HFFc6 (cell line): ENCODE data around the gene HGFAC. TPM values are rescaled to one million over a fixed set of nuclear protein-coding genes. Genes with fewer than 3 reads are reported as not detected.

Source experiments
- DNase-seq: peaks from one replicate; pipeline ENCODE4 v3.0.0-alpha.2; 2018
- H3K27ac Mint-ChIP-seq: 2 replicates; pipeline ENCODE4 v1.8.0; 2020; ENCODE audit warnings: mild to moderate bottlenecking, mixed read lengths
- H3K27me3 Mint-ChIP-seq: 2 replicates; pipeline ENCODE4 v1.8.0; 2021; ENCODE audit warnings: mild to moderate bottlenecking, moderate library complexity, mixed read lengths; ENCODE audit not compliant: insufficient read depth
- H3K36me3 Mint-ChIP-seq: 2 replicates; pipeline ENCODE4 v1.8.0; 2021; ENCODE audit warnings: low read depth, mixed read lengths
- H3K4me1 Mint-ChIP-seq: 2 replicates; pipeline ENCODE4 v1.8.0; 2020; ENCODE audit warnings: low read depth, mixed read lengths
- H3K4me3 Mint-ChIP-seq: 2 replicates; pipeline ENCODE4 v1.8.0; 2020; ENCODE audit warnings: mild to moderate bottlenecking, moderate library complexity, mixed read lengths
- H3K9me3 Mint-ChIP-seq: 2 replicates; pipeline ENCODE4 v1.8.0; 2020; ENCODE audit warnings: mild to moderate bottlenecking, mixed read lengths
- CTCF ChIP-seq: fragments of 200-600 bp; sonication (generic); IDR thresholded peaks from 2 replicates; pipeline ENCODE4 v1.5.0; 2021; ENCODE audit warnings: antibody characterized with exemption, mild to moderate bottlenecking
- total RNA-seq, 6 experiments: library from RNA; stranded (reverse); fragmentation: NEBNext Ultra II Directional; extraction: Animal tissue kit (Norgen Biotek cat#: 25700); gene quantifications; 2 replicates in 1 of 6; 3 replicates in 5 of 6; pipeline ENCODE4 v1.2.3, GENCODE V29; 2021

HGFAC gene
- total RNA-seq, 6 experiments from 2014 or later = 0.07 TPM; not detected in 5

- Mint-ChIP-seq H3K27ac (no peak overlapping the region), H3K36me3 (no peaks in the 10 kb centered on the region), H3K9me3 (no peaks in the 10 kb centered on the region), H3K27me3 (peaks cover 4% of the 10 kb centered on the region; the same call in 1 of the 2 replicates), H3K4me3 (no peak overlapping the region), H3K4me1 (no peaks in the 10 kb centered on the region)
- no peak for TF ChIP-seq CTCF
- no peak for DNase-seq
These were observed 55.3 kb downstream of the HGFAC start for GRCh38 chr4:3497095-3497494.

- H3K9me3 Mint-ChIP-seq = no peaks in the 10 kb centered on the region
- no peaks in the 10 kb centered on the region for H3K4me1 Mint-ChIP-seq
- no peak for TF ChIP-seq CTCF
- H3K36me3 Mint-ChIP-seq = no peaks in the 10 kb centered on the region
- H3K4me3 Mint-ChIP-seq = no peak overlapping the region
- H3K27ac Mint-ChIP-seq = no peak overlapping the region
- peaks cover 3% of the 10 kb centered on the region; the same call in 1 of the 2 replicates for H3K27me3 Mint-ChIP-seq
- no peak for DNase-seq
These were observed 56.0 kb downstream of the HGFAC start for GRCh38 chr4:3497523-3498389.

- DNase-seq = no peak
- TF ChIP-seq CTCF = no peak
- H3K27me3 Mint-ChIP-seq = peaks cover 3% of the 10 kb centered on the region; the same call in 1 of the 2 replicates
- no peak overlapping the region for H3K4me3 Mint-ChIP-seq
- no peak overlapping the region for H3K27ac Mint-ChIP-seq
- no peaks in the 10 kb centered on the region for H3K9me3 Mint-ChIP-seq
- no peaks in the 10 kb centered on the region for H3K36me3 Mint-ChIP-seq
- no peaks in the 10 kb centered on the region for H3K4me1 Mint-ChIP-seq
These were observed 56.6 kb downstream of the HGFAC start for GRCh38 chr4:3498407-3498806.

Other genes starting within 250 kb of the HGFAC start
- gene MSANTD1, start 192.8 kb upstream of the HGFAC start, total RNA-seq = under 1 TPM; 0.09 to 0.35 (median 0.12) TPM
- 10 to 100 TPM in 4 of 6 experiments, 1 to 10 TPM in 2; 8.5 to 15.2 (median 12.1) TPM for gene RGS12, start 148.9 kb upstream of the HGFAC start, total RNA-seq
- not detected for gene DOK7, start 21.3 kb downstream of the HGFAC start, total RNA-seq
- gene LRPAP1, start 90.5 kb downstream of the HGFAC start, total RNA-seq = 100 to 1,000 TPM; 130 to 175 (median 161) TPM